A549 treated with AZD2906 at 1 μM for 4 hours (cell line): ENCODE results near the gene BARHL2. TPM values are rescaled to one million over a fixed set of nuclear protein-coding genes. Genes with fewer than 3 reads are reported as not detected.

Experiments
- total RNA-seq: library from RNA; stranded (reverse); fragments of 200-300 nt; extraction: Qiagen RNA extraction; gene quantifications from 5 replicates; pipeline ENCODE4 v1.2.3, GENCODE V29; 2022

BARHL2 gene
- not detected in 5 replicates for total RNA-seq

DNA sequence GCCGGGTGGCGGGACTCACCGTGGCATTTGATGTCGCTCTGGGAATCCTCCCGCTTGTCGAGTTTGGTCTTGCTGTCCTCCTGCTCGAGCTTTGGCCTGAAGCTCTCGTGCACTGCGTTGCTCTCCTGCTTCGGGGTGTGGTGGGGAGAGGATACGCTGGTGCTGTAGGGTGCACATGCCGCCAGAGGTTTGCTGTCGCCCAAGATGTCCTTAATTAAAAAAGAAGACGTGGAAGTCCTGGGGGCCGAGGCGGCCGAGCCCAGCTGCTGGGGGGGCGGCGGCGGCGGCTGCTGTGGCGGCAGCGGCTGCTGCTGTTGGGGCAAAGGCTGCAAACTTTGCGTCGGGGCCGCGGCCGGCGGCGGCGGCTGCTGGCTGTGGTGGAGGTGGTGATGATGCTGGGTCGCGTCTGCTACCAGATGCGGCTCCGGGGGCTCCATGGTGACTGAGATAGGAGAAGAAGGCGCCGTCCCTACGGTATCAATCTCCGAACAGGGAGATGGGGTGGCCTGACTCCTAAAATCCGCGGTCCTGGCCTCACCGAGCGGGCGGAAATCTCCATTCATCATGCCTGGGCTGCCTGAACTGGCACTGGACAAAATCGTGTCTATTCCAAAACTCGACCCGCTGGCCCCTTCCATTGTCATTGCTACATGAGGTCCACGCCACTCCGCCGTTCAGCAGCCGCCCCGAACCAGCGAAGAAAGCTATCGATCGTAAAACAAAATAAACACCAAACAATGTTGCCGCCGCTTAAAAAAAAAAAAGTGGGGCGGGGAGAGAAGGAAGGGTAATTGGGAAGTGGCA lies at the start of gene BARHL2:
TSS of gene BARHL2 (minus strand) at position 751 of the 804 bp plus-strand sequence. CDS start at position 644, 107 bp downstream.

